ENCODE results near the gene PTGES3. TPM values are rescaled to one million over a fixed set of nuclear protein-coding genes. Genes with fewer than 3 reads are reported as not detected.

PTGES3 gene
- total and polyA plus RNA-seq, 2 of the 8 experiments (the other 6 are each of a cell fraction or from before 2014, with no cell fraction given), result 111 to 464 TPM

GRCh38 chr12:56709759-56710376 is 21.8 kb upstream of the PTGES3 start:
- no peak overlapping the region for H3K56ac ChIP-seq (replicated peaks; ENCODE audit: insufficient read length, low read depth, low read length)
- no peaks in the 10 kb centered on the region for H3K4me1 ChIP-seq (replicated peaks in 1 of 4; ENCODE audit: control insufficient read depth in 3 of 4, insufficient read depth in 4 of 4, low read length in 3 of 4)
- H3K9me3 ChIP-seq (ENCODE audit: insufficient read depth in 2 of 2, low read depth in 1 of 2, low read length in 1 of 2), result no peaks in the 10 kb centered on the region
- no peak overlapping the region for H4K5ac ChIP-seq (ENCODE audit: insufficient read length, low read depth, low read length)
- no peak overlapping the region for H2BK20ac ChIP-seq (ENCODE audit: low read length)
- no peak overlapping the region for H4K8ac ChIP-seq (ENCODE audit: extremely low read depth, insufficient read depth, low read length)
- no peaks in the 10 kb centered on the region for H3K23me2 ChIP-seq (ENCODE audit: low read depth, low read length)
- DNase-seq (ENCODE audit: low read depth in 1 of 2, low spot score in 2 of 2) (no peak), FAIRE-seq (no peak)
- no peak overlapping the region for H2BK120ac ChIP-seq (replicated peaks; ENCODE audit: low read depth, low read length)
- H2BK12ac ChIP-seq (ENCODE audit: low read depth, low read length), result no peak overlapping the region
- H3K27me3 ChIP-seq (replicated peaks in 1 of 4; ENCODE audit: control insufficient read depth in 3 of 4, extremely low read depth in 1 of 4, insufficient read depth in 3 of 4, low read length in 3 of 4), result no peaks in the 10 kb centered on the region
- H3K27ac ChIP-seq (ENCODE audit: low read depth, low read length), result no peak overlapping the region
- H3K4me2 ChIP-seq (ENCODE audit: insufficient read depth in 1 of 2, low read depth in 2 of 2, low read length in 2 of 2), result no peak overlapping the region
- no peak overlapping the region for H3K4me3 ChIP-seq (ENCODE audit: extremely low read depth in 1 of 4, insufficient read depth in 2 of 4, low read depth in 3 of 4, low read length in 4 of 4)
- no peak overlapping the region for H3K9ac ChIP-seq (replicated peaks in 1 of 4; ENCODE audit: extremely low read depth in 1 of 4, low read depth in 3 of 4, low read length in 3 of 4)
- CTCF ChIA-PET (ENCODE audit: partially characterized antibody), result interaction anchor here (0.6 to 1.5 kb wide), 6 partner anchors 14 to 411 kb away, joined by 3 to 5 read pairs (median 4); no protein-coding TSS in a partner anchor
- H3K4ac ChIP-seq (replicated peaks; ENCODE audit: insufficient read length, low read depth, low read length), result no peak overlapping the region
- no peak overlapping the region for H3K14ac ChIP-seq (ENCODE audit: insufficient read length)
- no peak overlapping the region for H2AFZ ChIP-seq (ENCODE audit: low read length)
- POLR2A ChIA-PET (ENCODE audit: partially characterized antibody), result interaction anchor here (0.8 to 52.4 kb wide), 8 partner anchors 9 to 64 kb away, joined by 3 to 1406 read pairs (median 7); partner anchors contain the start of genes ATP5F1B, NACA, PRIM1 and PTGES3
- peaks cover 0 to 9% of the 10 kb centered on the region in 2 experiments for H4K20me1 ChIP-seq (replicated peaks in 1 of 2; ENCODE audit: control insufficient read depth in 1 of 2, insufficient read depth in 2 of 2, low read length in 2 of 2)
- no peak overlapping the region for H3K23ac ChIP-seq (ENCODE audit: insufficient read length)
- no peak overlapping the region for H2AK5ac ChIP-seq (ENCODE audit: low read depth, low read length)
- no peak overlapping the region for H4K91ac ChIP-seq (replicated peaks; ENCODE audit: insufficient read length, low read length)
- WGBS, 2 experiments (ENCODE audit: extremely low coverage in 1 of 2, insufficient coverage in 1 of 2, insufficient read length in 1 of 2, insufficient replicate concordance in 2 of 2, low coverage in 1 of 2, low lambda C conversion rate in 2 of 2, missing lambda C conversion rate in 1 of 2), result 93% methylated on average over 5 of the region's 5 CpGs; no CpG with 5 or more reads in 1 of the 2 experiments
- no peaks in the 10 kb centered on the region for H3K79me2 ChIP-seq (ENCODE audit: control insufficient read depth in 1 of 2, insufficient read depth in 2 of 2, low read length in 2 of 2)
- peaks cover 23 to 38% (median 30%) of the 10 kb centered on the region in 4 experiments for H3K36me3 ChIP-seq (ENCODE audit: control insufficient read depth in 2 of 4, insufficient read depth in 4 of 4, low read length in 3 of 4)
- no peak overlapping the region for H2BK15ac ChIP-seq (ENCODE audit: low read length)
- no peaks in the 10 kb centered on the region for H3K79me1 ChIP-seq (ENCODE audit: low read depth, low read length)
- no peak overlapping the region for H3K18ac ChIP-seq (ENCODE audit: extremely low read depth, low read length)
- no peak overlapping the region for H2BK5ac ChIP-seq (ENCODE audit: low read depth, low read length)
- no peak for TF ChIP-seq E2F6 (IDR thresholded peaks at IDR 0.05)
- TF ChIP-seq TEAD4 (IDR thresholded peaks at IDR 0.05; ENCODE audit: low read depth, low read length), result no peak
- no peak for TF ChIP-seq MAFK (IDR thresholded peaks at IDR 0.05; ENCODE audit: low read depth, low read length)
- no peak for TF ChIP-seq EP300 (IDR thresholded peaks at IDR 0.05; ENCODE audit: borderline replicate concordance in 1 of 2, low read depth in 2 of 2, low read length in 2 of 2)
- no peak for TF ChIP-seq RNF2 (IDR thresholded peaks at IDR 0.05; ENCODE audit: borderline replicate concordance, low read depth, low read length, missing control alignments, poor library complexity, severe bottlenecking)
- no peak for TF ChIP-seq JUN (IDR thresholded peaks at IDR 0.05; ENCODE audit: low read depth, low read length)
- TF ChIP-seq CBX5 (IDR thresholded peaks at IDR 0.05; ENCODE audit: low read depth, low read length), result no peak
- TF ChIP-seq ASH2L (IDR thresholded peaks at IDR 0.05; ENCODE audit: low read length), result no peak
- no peak for TF ChIP-seq RFX5 (IDR thresholded peaks at IDR 0.05; ENCODE audit: borderline replicate concordance, low read depth, low read length)
- no peak for TF ChIP-seq ATF3 (IDR thresholded peaks at IDR 0.05; ENCODE audit: insufficient read depth, low read depth, low read length)
- no peak for TF ChIP-seq YY1 (IDR thresholded peaks at IDR 0.05; ENCODE audit: low read depth, low read length)
